Kidney (tissue), 14 donors: Measurements from ENCODE around the gene TMEM266. TPM values are rescaled to one million over a fixed set of nuclear protein-coding genes. Genes with fewer than 3 reads are reported as not detected.
A peak's percentile ranks its signal among the peaks of the same experiment; 100 is the strongest.

Experiments used
- DNase-seq, 5 donors: peaks; one replicate each; pipeline ENCODE4 v3.0.0-alpha.2; 2013 to 2020
- FAIRE-seq: peaks from 2 replicates; lab custom pipeline; 2012; peaks lifted over from hg19 to GRCh38; lab: Jason Lieb, UNC
- H3K27ac ChIP-seq, 2 donors: one replicate each; pipeline ENCODE4 v1.7.0; 2013; ENCODE audit warnings: low read depth in 2 of 2, low read length in 2 of 2, inconsistent platforms in 1 of 2
- H3K27me3 ChIP-seq: one replicate; pipeline ENCODE4 v1.7.1; 2013; ENCODE audit warnings: low read length, inconsistent platforms; ENCODE audit not compliant: control insufficient read depth, insufficient read depth
- H3K36me3 ChIP-seq, 3 donors: one replicate each; pipeline versions ENCODE4 v1.7.0 to v1.7.1; 2013; ENCODE audit warnings: low read length in 3 of 3, control low read depth in 1 of 3, inconsistent platforms in 1 of 3; ENCODE audit not compliant: insufficient read depth in 3 of 3, control insufficient read depth in 2 of 3
- H3K4me1 ChIP-seq, 3 donors: one replicate each; pipeline versions ENCODE4 v1.7.0 to v1.7.1; 2013; ENCODE audit warnings: low read length in 3 of 3, inconsistent platforms in 1 of 3, low read depth in 1 of 3; ENCODE audit not compliant: control insufficient read depth in 2 of 3, insufficient read depth in 2 of 3
- H3K4me3 ChIP-seq, 3 donors: one replicate each; pipeline versions ENCODE4 v1.7.0 to v1.8.1; 2013; ENCODE audit warnings: low read length in 3 of 3, control low read depth in 1 of 3, inconsistent platforms in 1 of 3
- H3K9ac ChIP-seq, 3 donors: one replicate each; pipeline versions ENCODE4 v1.7.0 to v1.7.1; 2013; ENCODE audit warnings: low read length in 3 of 3, control low read depth in 1 of 3, inconsistent platforms in 1 of 3
- H3K9me3 ChIP-seq, 3 donors: one replicate each; pipeline versions ENCODE4 v1.7.0 to v1.7.1; 2013; ENCODE audit warnings: low read length in 3 of 3, control low read depth in 1 of 3, inconsistent platforms in 1 of 3; ENCODE audit not compliant: control insufficient read depth in 2 of 3, insufficient read depth in 1 of 3
- CTCF ChIP-seq: IDR thresholded peaks from 3 replicates; pipeline ENCODE4 v1.5.1; 2012; ENCODE audit warnings: mild to moderate bottlenecking, moderate library complexity, borderline replicate concordance; ENCODE audit not compliant: insufficient read depth; ENCODE audit errors: extremely low read depth
- intact Hi-C: fragments of 100-400 bp; cut with DNase I; formaldehyde crosslinking; loops from one replicate; pipeline ENCODE4 v1.11.1; 2022
- polyA plus RNA-seq: library from polyadenylated mRNA; stranded (reverse); fragments of 350-450 nt; fragmentation: Illumina TruSeq; extraction: RNeasy Lipid Tissue Mini Kit (QIAGEN cat#74804); gene quantifications from one replicate; pipeline ENCODE4 v1.2.3, GENCODE V29; 2014; ENCODE audit warnings: low read depth, low replicate concordance; ENCODE audit not compliant: insufficient read depth
- total RNA-seq: library from RNA; stranded (reverse); fragmentation: NEBNext Ultra II Directional; extraction: Animal tissue kit (Norgen Biotek cat#: 25700); gene quantifications from one replicate; pipeline ENCODE4 v1.2.1, GENCODE V29; 2021
- donor health status: control.
- donor health status: control.
- donor health status: control.
- donor health status: control.
- donor health status: control.
- donor health status: DM: yes; HTN: yes; CAD: no.
- donor health status: Normal renal cell carcinoma (clear cell type).

TMEM266 gene
- total and polyA plus RNA-seq, 2 donors from 2014 or later: 0.72 to 3.1 TPM

GRCh38 chr15:76196269-76197231, 136.8 kb downstream of the TMEM266 start:
- Histone ChIP-seq H3K9ac (no peak overlapping the region), H3K27ac (no peak overlapping the region), H3K36me3 (no peaks in the 10 kb centered on the region), H3K4me1 (no peaks in the 10 kb centered on the region), H3K9me3 (no peaks in the 10 kb centered on the region), H3K27me3 (no peaks in the 10 kb centered on the region), H3K4me3 (no peak overlapping the region)
- FAIRE-seq (no peak), DNase-seq (peak; percentile 79 to 89 (median 84))
- intact Hi-C loops: loop anchor here (10.0 kb wide), 1 partner anchor 138 kb away; the partner anchor contains the start of gene ISL2
- TF ChIP-seq CTCF: no peak

DNA sequence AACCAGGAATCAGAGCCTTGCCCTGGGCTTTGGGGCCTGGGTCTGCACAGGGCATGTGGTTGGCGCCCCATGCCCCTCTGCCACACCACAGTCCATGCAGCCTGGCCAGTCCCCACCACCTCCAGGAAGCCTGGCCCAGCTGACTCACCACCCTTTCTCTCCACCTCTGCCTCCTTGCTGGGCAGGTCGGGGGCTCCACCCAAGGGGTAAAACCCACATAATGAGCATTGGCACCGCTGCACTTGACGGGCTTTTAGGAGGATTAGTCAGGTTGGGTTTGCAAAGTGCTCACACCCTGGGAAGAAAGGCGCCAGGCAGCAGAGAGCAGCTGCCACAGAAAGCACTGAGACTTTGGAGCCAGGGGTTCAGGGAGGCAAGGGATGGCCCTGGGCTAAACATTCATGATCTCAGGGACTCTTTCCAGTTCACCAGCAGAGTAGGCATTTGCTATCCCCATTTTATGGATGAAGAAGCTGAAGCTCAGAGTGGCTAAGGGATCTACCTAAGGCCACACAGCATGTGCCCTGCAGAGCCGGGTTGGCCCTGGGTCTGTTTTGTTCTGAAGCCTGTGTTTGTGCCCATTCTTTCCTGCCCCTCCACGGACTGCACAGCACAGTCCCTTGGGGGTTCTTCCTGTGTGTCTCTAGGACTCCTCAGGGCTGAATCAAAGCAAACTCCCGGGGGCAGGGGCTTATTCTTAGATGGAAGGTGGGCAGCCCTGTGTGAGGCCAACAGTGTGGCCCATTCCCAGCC, 138.1 kb downstream of the TMEM266 start:
- H3K9me3 ChIP-seq: no peaks in the 10 kb centered on the region
- no peak for TF ChIP-seq CTCF
- H3K27ac ChIP-seq: no peak overlapping the region
- no peaks in the 10 kb centered on the region for H3K4me1 ChIP-seq
- no peak overlapping the region for H3K4me3 ChIP-seq
- no peak overlapping the region for H3K9ac ChIP-seq
- intact Hi-C loops: loop anchor here (10.0 kb wide), 1 partner anchor 137 kb away; the partner anchor contains the start of gene ISL2
- no peaks in the 10 kb centered on the region for H3K27me3 ChIP-seq
- no peak for FAIRE-seq
- DNase-seq: peak in 1 of 5 donors; percentile 61
- no peaks in the 10 kb centered on the region for H3K36me3 ChIP-seq

GRCh38 chr15:76198456-76199105, 138.8 kb downstream of the TMEM266 start:
- no peak overlapping the region for H3K9ac ChIP-seq
- H3K27ac ChIP-seq: no peak overlapping the region
- no peaks in the 10 kb centered on the region for H3K27me3 ChIP-seq
- intact Hi-C loops: loop anchor here (10.0 kb wide), 1 partner anchor 136 kb away; the partner anchor contains the start of gene ISL2
- H3K4me1 ChIP-seq: no peaks in the 10 kb centered on the region
- H3K9me3 ChIP-seq: no peaks in the 10 kb centered on the region
- no peaks in the 10 kb centered on the region for H3K36me3 ChIP-seq
- H3K4me3 ChIP-seq: no peak overlapping the region
- no peak for FAIRE-seq
- DNase-seq: peak in 1 of 5 donors; percentile 54
- no peak for TF ChIP-seq CTCF
